Measurements from ENCODE around the gene IGSF9. TPM values are rescaled to one million over a fixed set of nuclear protein-coding genes. Genes with fewer than 3 reads are reported as not detected.
A peak's percentile ranks its signal among the peaks of the same experiment; 100 is the strongest.

The IGSF9 gene
- total and polyA plus RNA-seq, 8 donors: 0.83 to 5.4 (median 2.0) TPM

- no peak for ATAC-seq
- FAIRE-seq: no peak
Observed at GRCh38 chr1:159961636-159962035, 16.2 kb upstream of the IGSF9 start.

GRCh38 chr1:159960721-159961381 is 15.4 kb upstream of the IGSF9 start:
- Histone ChIP-seq H3K4me1 (peaks cover 7 to 10% (median 7%) of the 10 kb centered on the region in 3 donors), H3K4me3 (no peak overlapping the region), H3K27me3 (no peaks in the 10 kb centered on the region), H3K36me3 (no peaks in the 10 kb centered on the region), H3K9me3 (no peaks in the 10 kb centered on the region), H3K27ac (no peak overlapping the region)
- FAIRE-seq (peak; percentile 68), ATAC-seq (peak in 3 of 4 donors; percentile 33 to 60 (median 58)), DNase-seq (no peak)
- intact Hi-C loops (cut with DNase I): no loop called here
- WGBS, 2 donors: 48 to 56% methylated on average over 5 of the region's 5 CpGs
- TF ChIP-seq CTCF (IDR thresholded peaks at IDR 0.05): no peak

More at GRCh38 chr1:159961636-159962035, 16.2 kb upstream of the IGSF9 start:
- H3K9me3 ChIP-seq: no peaks in the 10 kb centered on the region
- no peak for DNase-seq
- H3K4me3 ChIP-seq: no peak overlapping the region
- peaks cover 7 to 10% (median 7%) of the 10 kb centered on the region in 3 donors for H3K4me1 ChIP-seq
- intact Hi-C loops (cut with DNase I): no loop called here
- no peaks in the 10 kb centered on the region for H3K27me3 ChIP-seq
- no peak overlapping the region for H3K27ac ChIP-seq
- no peaks in the 10 kb centered on the region for H3K36me3 ChIP-seq
- whole genome bisulfite sequencing, 2 donors: 86 to 87% methylated on average over 15 of the region's 15 CpGs
- TF ChIP-seq CTCF (IDR thresholded peaks at IDR 0.05): no peak

- Histone ChIP-seq H3K4me1 (peaks cover 7 to 10% (median 7%) of the 10 kb centered on the region in 3 donors), H3K27me3 (no peaks in the 10 kb centered on the region), H3K4me3 (no peak overlapping the region), H3K9me3 (no peaks in the 10 kb centered on the region), H3K36me3 (no peaks in the 10 kb centered on the region), H3K27ac (no peak overlapping the region)
- no peak for TF ChIP-seq CTCF (IDR thresholded peaks at IDR 0.05)
- peak in 2 of 4 donors; percentile 28 to 43 for ATAC-seq
- 55 to 72% methylated on average over 4 of the region's 4 CpGs for WGBS, 2 donors
- no peak for FAIRE-seq
- intact Hi-C loops (cut with DNase I): no loop called here
- DNase-seq: no peak
Observed at GRCh38 chr1:159959451-159959850, 14.0 kb upstream of the IGSF9 start.

GRCh38 chr1:159958719-159959380 is 13.4 kb upstream of the IGSF9 start:
- TF ChIP-seq CTCF (IDR thresholded peaks at IDR 0.05): no peak
- ATAC-seq (no peak), FAIRE-seq (no peak), DNase-seq (no peak)
- no peaks in the 10 kb centered on the region for H3K9me3 ChIP-seq
- no peaks in the 10 kb centered on the region for H3K36me3 ChIP-seq
- no peak overlapping the region for H3K4me3 ChIP-seq
- H3K27me3 ChIP-seq: no peaks in the 10 kb centered on the region
- peak overlapping the region in 2 of 4 donors; percentile 0 to 16 for H3K27ac ChIP-seq
- WGBS, 2 donors: 71 to 79% methylated on average over 3 of the region's 3 CpGs
- intact Hi-C loops (cut with DNase I): no loop called here
- H3K4me1 ChIP-seq: peaks cover 7 to 10% (median 7%) of the 10 kb centered on the region in 3 donors
